ENCODE data around the gene DDX10.

DDX10 gene

GRCh38 chr11:108835624-108836023 is 170.8 kb downstream of the DDX10 start:
- DNase-seq, result no peak

- DNase-seq, result no peak
Measured at GRCh38 chr11:108836541-108836940, 171.7 kb downstream of the DDX10 start.

- no peak for DNase-seq
Measured at GRCh38 chr11:108838102-108838791, 173.4 kb downstream of the DDX10 start.

- DNase-seq, result no peak
Measured at GRCh38 chr11:108838792-108839105, 173.9 kb downstream of the DDX10 start.

GRCh38 chr11:108846009-108846408 is 181.1 kb downstream of the DDX10 start:
- DNase-seq, result no peak

- DNase-seq, result no peak
Measured at GRCh38 chr11:108847298-108847990, 182.6 kb downstream of the DDX10 start.

GRCh38 chr11:108851781-108852180 is 186.9 kb downstream of the DDX10 start:
- DNase-seq, result no peak

GRCh38 chr11:108852701-108853100 is 187.8 kb downstream of the DDX10 start:
- no peak for DNase-seq

GRCh38 chr11:108853151-108853550 is 188.3 kb downstream of the DDX10 start:
- DNase-seq, result no peak

GRCh38 chr11:108853864-108854263 is 189.0 kb downstream of the DDX10 start:
- no peak for DNase-seq

GRCh38 chr11:108854346-108854745 is 189.5 kb downstream of the DDX10 start:
- DNase-seq, result no peak

GRCh38 chr11:108857382-108857781 is 192.5 kb downstream of the DDX10 start:
- DNase-seq, result no peak

- no peak for DNase-seq
Measured at GRCh38 chr11:108858622-108859021, 193.8 kb downstream of the DDX10 start.

GRCh38 chr11:108859510-108859909 is 194.6 kb downstream of the DDX10 start:
- DNase-seq, result no peak

GRCh38 chr11:108863528-108863927 is 198.7 kb downstream of the DDX10 start:
- no peak for DNase-seq

GRCh38 chr11:108865406-108865805 is 200.5 kb downstream of the DDX10 start:
- no peak for DNase-seq

GRCh38 chr11:108866781-108867180 is 201.9 kb downstream of the DDX10 start:
- no peak for DNase-seq

GRCh38 chr11:108870373-108871020 is 205.6 kb downstream of the DDX10 start:
- no peak for DNase-seq

GRCh38 chr11:108871152-108871551 is 206.3 kb downstream of the DDX10 start:
- DNase-seq, result no peak

- DNase-seq, result no peak
Measured at GRCh38 chr11:108871867-108872266, 207.0 kb downstream of the DDX10 start.

GRCh38 chr11:108872781-108873291 is 208.0 kb downstream of the DDX10 start:
- DNase-seq, result no peak

- no peak for DNase-seq
Measured at GRCh38 chr11:108873310-108873709, 208.4 kb downstream of the DDX10 start.

GRCh38 chr11:108873941-108874340 is 209.1 kb downstream of the DDX10 start:
- no peak for DNase-seq

GRCh38 chr11:108875134-108875533 is 210.3 kb downstream of the DDX10 start:
- DNase-seq, result no peak
